ENCODE measurements around the gene KIF3C. TPM values are rescaled to one million over a fixed set of nuclear protein-coding genes. Genes with fewer than 3 reads are reported as not detected.

KIF3C gene
- total and polyA plus RNA-seq, 3 donors from 2014 or later, result 7.1 to 9.8 (median 8.7) TPM

DNA sequence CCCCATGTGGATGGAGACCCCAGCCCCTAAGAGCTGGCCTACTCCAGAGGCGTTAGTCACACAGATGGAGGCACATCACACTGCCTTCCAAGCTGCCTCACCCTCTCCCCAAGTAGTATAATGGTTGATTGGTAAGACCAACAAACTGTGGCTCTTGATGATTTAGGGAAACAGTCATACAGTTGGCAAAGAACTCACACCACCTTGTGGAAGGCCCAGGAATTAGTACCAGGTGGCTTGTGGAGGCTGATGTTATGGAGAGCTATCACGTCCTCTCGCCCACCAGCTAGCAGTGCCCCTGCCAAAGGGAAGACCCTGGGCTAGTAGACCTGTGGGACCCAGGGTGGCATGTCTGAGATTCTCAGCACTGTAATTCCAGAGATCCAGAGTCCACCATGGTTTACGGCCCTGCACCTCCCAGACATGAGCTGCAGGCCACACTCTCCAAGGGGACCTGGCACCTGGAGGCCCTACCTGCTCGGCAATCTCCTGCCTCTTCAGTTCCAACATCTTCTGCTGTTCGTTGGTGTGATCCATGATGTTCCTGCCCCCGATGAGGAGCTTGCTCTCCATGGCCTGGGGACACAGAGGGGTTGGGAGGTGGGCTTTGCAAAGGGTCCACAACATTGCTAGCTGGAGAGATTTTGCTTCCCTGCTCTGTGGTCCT lies 26.3 kb downstream of the KIF3C start:
- H3K27me3 ChIP-seq, result no peaks in the 10 kb centered on the region
- H3K9me3 ChIP-seq, result no peaks in the 10 kb centered on the region
- WGBS, 2 donors, result 89% methylated on average over 7 of the region's 7 CpGs; no CpG with 5 or more reads in 1 of the 2 donors
- intact Hi-C loops (cut with DNase I; ENCODE audit: low total_unique reads), result no loop called here
- H3K4me3 ChIP-seq, result no peak overlapping the region
- H3K4me1 ChIP-seq, result no peaks in the 10 kb centered on the region
- TF ChIP-seq POLR2A (IDR thresholded peaks at IDR 0.05), result no peak
- TF ChIP-seq, protein P1, sequence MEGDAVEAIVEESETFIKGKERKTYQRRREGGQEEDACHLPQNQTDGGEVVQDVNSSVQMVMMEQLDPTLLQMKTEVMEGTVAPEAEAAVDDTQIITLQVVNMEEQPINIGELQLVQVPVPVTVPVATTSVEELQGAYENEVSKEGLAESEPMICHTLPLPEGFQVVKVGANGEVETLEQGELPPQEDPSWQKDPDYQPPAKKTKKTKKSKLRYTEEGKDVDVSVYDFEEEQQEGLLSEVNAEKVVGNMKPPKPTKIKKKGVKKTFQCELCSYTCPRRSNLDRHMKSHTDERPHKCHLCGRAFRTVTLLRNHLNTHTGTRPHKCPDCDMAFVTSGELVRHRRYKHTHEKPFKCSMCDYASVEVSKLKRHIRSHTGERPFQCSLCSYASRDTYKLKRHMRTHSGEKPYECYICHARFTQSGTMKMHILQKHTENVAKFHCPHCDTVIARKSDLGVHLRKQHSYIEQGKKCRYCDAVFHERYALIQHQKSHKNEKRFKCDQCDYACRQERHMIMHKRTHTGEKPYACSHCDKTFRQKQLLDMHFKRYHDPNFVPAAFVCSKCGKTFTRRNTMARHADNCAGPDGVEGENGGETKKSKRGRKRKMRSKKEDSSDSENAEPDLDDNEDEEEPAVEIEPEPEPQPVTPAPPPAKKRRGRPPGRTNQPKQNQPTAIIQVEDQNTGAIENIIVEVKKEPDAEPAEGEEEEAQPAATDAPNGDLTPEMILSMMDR (IDR thresholded peaks at IDR 0.05), result no peak
- DNase-seq, result no peak
- no peak overlapping the region for H3K27ac ChIP-seq
- no peaks in the 10 kb centered on the region for H3K36me3 ChIP-seq (ENCODE audit: low read depth, missing control alignments)

DNA sequence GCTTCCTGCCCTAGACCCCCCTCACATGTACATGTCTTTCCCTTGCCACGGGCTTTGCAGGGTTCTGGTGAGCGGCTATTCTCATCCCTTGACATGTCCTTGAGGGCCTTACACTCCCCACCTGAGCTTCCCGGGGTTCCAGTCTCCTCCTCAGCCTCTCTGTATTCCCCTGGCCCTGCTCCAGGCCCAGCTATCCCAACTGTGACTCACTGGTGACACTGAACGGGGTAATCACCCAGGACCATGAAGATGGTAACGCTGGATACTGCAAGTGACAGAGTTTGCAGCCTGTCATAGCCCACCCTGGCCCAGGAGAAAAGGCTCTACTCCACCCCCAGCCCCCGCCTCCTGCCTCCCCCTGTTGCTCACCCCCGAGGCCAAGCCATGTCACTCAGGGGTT lies 27.3 kb downstream of the KIF3C start:
- intact Hi-C loops (cut with DNase I; ENCODE audit: low total_unique reads), result no loop called here
- Histone ChIP-seq H3K4me3 (no peak overlapping the region), H3K9me3 (no peaks in the 10 kb centered on the region), H3K27me3 (no peaks in the 10 kb centered on the region), H3K27ac (no peak overlapping the region), H3K4me1 (no peaks in the 10 kb centered on the region), H3K36me3 (ENCODE audit: low read depth, missing control alignments) (no peaks in the 10 kb centered on the region)
- no peak for DNase-seq
- 63 to 79% methylated on average over 7 of the region's 7 CpGs for WGBS, 2 donors
- TF ChIP-seq POLR2A (IDR thresholded peaks at IDR 0.05), result no peak
- TF ChIP-seq, protein P1 (IDR thresholded peaks at IDR 0.05), result no peak

DNA sequence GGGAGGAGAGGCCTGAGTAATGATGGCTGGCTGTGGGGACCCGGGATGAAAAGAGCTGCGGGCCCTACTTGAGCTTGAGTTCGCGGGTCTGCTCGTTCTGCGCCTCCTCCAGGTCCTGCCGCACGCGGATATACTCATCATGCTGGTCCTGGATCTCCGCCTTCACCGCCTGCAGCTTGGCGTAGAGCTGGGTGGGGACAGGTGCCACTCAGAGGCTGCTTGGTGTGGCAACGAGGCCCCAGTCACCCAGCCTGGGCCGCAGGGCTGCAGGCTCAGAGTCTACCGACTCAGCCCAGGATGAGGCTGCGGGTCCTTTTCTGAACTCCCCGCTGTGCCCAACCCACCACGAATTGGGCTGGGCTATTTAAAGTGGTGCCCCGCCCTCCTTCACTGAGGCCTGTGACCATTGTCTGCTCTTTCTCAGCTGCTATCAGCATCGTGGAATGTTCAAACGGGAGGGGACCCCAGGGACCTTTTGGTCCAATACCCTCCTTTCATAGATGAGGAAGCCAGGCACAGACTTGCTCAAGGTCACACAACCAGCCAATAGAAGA lies 28.0 kb downstream of the KIF3C start:
- Histone ChIP-seq H3K4me1 (no peaks in the 10 kb centered on the region), H3K27me3 (no peaks in the 10 kb centered on the region), H3K9me3 (no peaks in the 10 kb centered on the region), H3K27ac (no peak overlapping the region), H3K4me3 (no peak overlapping the region), H3K36me3 (ENCODE audit: low read depth, missing control alignments) (no peaks in the 10 kb centered on the region)
- intact Hi-C loops (cut with DNase I; ENCODE audit: low total_unique reads), result no loop called here
- no peak for DNase-seq
- TF ChIP-seq POLR2A (IDR thresholded peaks at IDR 0.05), result no peak
- TF ChIP-seq, protein P1 (IDR thresholded peaks at IDR 0.05), result no peak
- WGBS, 2 donors, result 73 to 77% methylated on average over 11 to 19 of the region's 21 CpGs

DNA sequence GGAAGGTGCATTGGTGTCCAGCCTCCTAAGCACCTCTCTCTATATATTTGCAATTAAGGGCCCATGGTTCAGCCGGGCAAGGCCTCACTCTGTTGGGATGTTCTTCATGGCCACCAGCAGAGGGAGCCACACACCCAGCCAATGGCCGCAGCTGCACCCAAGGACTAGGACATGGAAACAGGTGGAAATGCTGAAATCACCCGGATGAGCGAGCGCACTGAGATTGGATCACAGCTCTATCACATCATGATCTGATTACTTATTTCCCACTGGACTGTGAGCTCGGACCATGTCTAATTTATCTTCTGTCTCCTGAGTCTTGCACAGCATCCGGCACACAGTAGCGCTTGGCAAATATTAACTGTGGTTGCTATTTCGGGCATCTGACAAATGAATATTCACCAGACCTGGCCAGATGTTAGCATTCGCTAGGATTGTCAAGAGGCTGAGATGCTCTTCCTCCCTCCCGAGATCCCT lies 31.2 kb downstream of the KIF3C start:
- H3K27me3 ChIP-seq, result no peaks in the 10 kb centered on the region
- intact Hi-C loops (cut with DNase I; ENCODE audit: low total_unique reads), result no loop called here
- H3K4me3 ChIP-seq, result no peak overlapping the region
- H3K9me3 ChIP-seq, result no peaks in the 10 kb centered on the region
- peak; percentile 77 for DNase-seq
- H3K27ac ChIP-seq, result no peak overlapping the region
- 49 to 56% methylated on average over 10 to 11 of the region's 11 CpGs for WGBS, 2 donors
- H3K36me3 ChIP-seq (ENCODE audit: low read depth, missing control alignments), result no peaks in the 10 kb centered on the region
- TF ChIP-seq POLR2A (IDR thresholded peaks at IDR 0.05), result no peak
- TF ChIP-seq, protein P1 (IDR thresholded peaks at IDR 0.05), result peak; percentile 73 to 87 (median 84)
- no peaks in the 10 kb centered on the region for H3K4me1 ChIP-seq

All from testis (tissue), 3 donors.